A549 (cell line): ENCODE data around the gene INA. TPM values are rescaled to one million over a fixed set of nuclear protein-coding genes. Genes with fewer than 3 reads are reported as not detected.

Experiments
- ATAC-seq, 2 experiments: fragments of 200-7000 bp in 1 of 2; fragments of >200 bp in 1 of 2; cut with Nextera tagmentation in 1 of 2; cut with Tn5 transposase in 1 of 2; 3 replicates each; pipeline versions ENCODE4 v1.8.0 to v1.9.1; 2018 to 2020; ENCODE audit warnings: mild to moderate bottlenecking in 1 of 2, moderate library complexity in 1 of 2
- CTCF ChIA-PET: fragments of 300-600 bp; sonication (Branson Sonifier 250); formaldehyde crosslinking; extraction: SDS; loops from one replicate; lab custom pipeline; 2021; ENCODE audit warnings: antibody characterized with exemption, inconsistent platforms; lab: Yijun Ruan, JAX
- POLR2A ChIA-PET: fragments of 350-600 bp; formaldehyde crosslinking; extraction: SDS; loops from one replicate; lab custom pipeline; 2021; ENCODE audit warnings: antibody characterized with exemption, inconsistent platforms; lab: Yijun Ruan, JAX
- DNase-seq, 2 experiments: peaks; one replicate each; pipeline versions ENCODE4 v3.0.0 to v3.0.0-alpha.2; 2011 to 2016; ENCODE audit warnings: low read depth in 1 of 2, low spot score in 1 of 2
- FAIRE-seq: peaks from 2 replicates; lab custom pipeline; 2011; peaks lifted over from hg19 to GRCh38; lab: Jason Lieb, UNC
- H3K27ac ChIP-seq, 2 experiments: fragments of >200 bp; sonication (Bioruptor Twin); formaldehyde crosslinking; 3 replicates each; pipeline ENCODE4 v1.5.1; 2016 to 2017
- H3K4me1 ChIP-seq: fragments of >200 bp; sonication (Bioruptor Twin); formaldehyde crosslinking; 3 replicates; pipeline ENCODE4 v1.6.1; 2016
- H3K4me2 ChIP-seq: fragments of >200 bp; sonication (Bioruptor Twin); formaldehyde crosslinking; 3 replicates; pipeline ENCODE4 v1.6.1; 2016
- H3K4me3 ChIP-seq: fragments of >200 bp; sonication (Bioruptor Twin); formaldehyde crosslinking; 3 replicates; pipeline ENCODE4 v1.5.1; 2016
- H3K9me3 ChIP-seq: fragments of >200 bp; sonication (Bioruptor Twin); formaldehyde crosslinking; 3 replicates; pipeline ENCODE4 v1.6.1; 2016
- BHLHE40 ChIP-seq: IDR thresholded peaks from 2 replicates; pipeline ENCODE4 v1.6.1; 2012; ENCODE audit warnings: low read depth, low read length, inconsistent platforms
- CBX2 ChIP-seq: fragments of 200-600 bp; sonication (generic); IDR thresholded peaks from 2 replicates; pipeline ENCODE4 v1.6.1; 2016; ENCODE audit warnings: low read depth, mild to moderate bottlenecking, borderline replicate concordance
- CEBPB ChIP-seq, 2 experiments: fragments of >200 bp in 1 of 2; sonication (Bioruptor Twin) in 1 of 2; formaldehyde crosslinking in 1 of 2; IDR thresholded peaks; 2 replicates each; pipeline ENCODE4 v1.6.1; 2012 to 2016
- CHD2 ChIP-seq: fragments of 150-350 bp; IDR thresholded peaks from 2 replicates; pipeline ENCODE4 v1.6.1; 2014; ENCODE audit warnings: low read length; ENCODE audit not compliant: partially characterized antibody
- EHF ChIP-seq: fragments of 250-450 bp; sonication (Bioruptor Pico); IDR thresholded peaks from 2 replicates; pipeline ENCODE4 v1.5.0; 2020; ENCODE audit warnings: mild to moderate bottlenecking
- EHMT2 ChIP-seq: fragments of 200-600 bp; sonication (generic); IDR thresholded peaks from 2 replicates; pipeline ENCODE4 v1.6.1; 2016; ENCODE audit warnings: antibody characterized with exemption, low read depth, mild to moderate bottlenecking, moderate library complexity
- FOSB ChIP-seq: fragments of 250-450 bp; sonication (Bioruptor Pico); IDR thresholded peaks from 2 replicates; pipeline ENCODE4 v1.5.0; 2020; ENCODE audit warnings: mild to moderate bottlenecking, moderate library complexity
- FOSL2 ChIP-seq, 2 experiments: fragments of 450-650 bp in 1 of 2; fragments of >200 bp in 1 of 2; sonication (Bioruptor Twin) in 1 of 2; formaldehyde crosslinking; IDR thresholded peaks; 2 replicates each; pipeline versions ENCODE4 v1.5.0 to v1.6.1; 2016 to 2020; ENCODE audit warnings: mild to moderate bottlenecking in 1 of 2, moderate library complexity in 1 of 2
- HEYL ChIP-seq: fragments of 250-450 bp; sonication (Bioruptor Pico); IDR thresholded peaks from 2 replicates; pipeline ENCODE4 v1.8.0; 2021; ENCODE audit warnings: mild to moderate bottlenecking, moderate library complexity
- HOXB5 ChIP-seq: fragments of 250-450 bp; sonication (Bioruptor Pico); IDR thresholded peaks from 2 replicates; pipeline ENCODE4 v1.5.0; 2020; ENCODE audit warnings: mild to moderate bottlenecking, moderate library complexity
- JUNB ChIP-seq: fragments of >200 bp; sonication (Bioruptor Twin); formaldehyde crosslinking; IDR thresholded peaks from 2 replicates; pipeline ENCODE4 v1.6.1; 2016
- MAFK ChIP-seq: fragments of 450-650 bp; IDR thresholded peaks from 2 replicates; pipeline ENCODE4 v1.6.1; 2014; ENCODE audit not compliant: partially characterized antibody
- NFE2L2 ChIP-seq: fragments of 150-350 bp; conservative IDR thresholded peaks from 2 replicates; pipeline ENCODE4 v1.6.1; 2014; ENCODE audit warnings: low read length
- RAD21 ChIP-seq, 2 experiments: fragments of >200 bp in 1 of 2; sonication (Bioruptor Twin) in 1 of 2; formaldehyde crosslinking in 1 of 2; IDR thresholded peaks in 1 of 2; conservative IDR thresholded peaks in 1 of 2; 2 replicates in 1 of 2; 3 replicates in 1 of 2; pipeline ENCODE4 v1.6.1; 2012 to 2018; ENCODE audit warnings: inconsistent platforms in 1 of 2
- RCOR1 ChIP-seq: fragments of 150-350 bp; IDR thresholded peaks from 2 replicates; pipeline ENCODE4 v1.6.1; 2014; ENCODE audit warnings: antibody characterized with exemption, low read length, low read depth
- RNF2 ChIP-seq: fragments of 200-600 bp; sonication (generic); IDR thresholded peaks from 2 replicates; pipeline ENCODE4 v1.6.1; 2016; ENCODE audit warnings: low read depth, mild to moderate bottlenecking, antibody characterized with exemption, moderate library complexity, borderline replicate concordance
- SMC3 ChIP-seq: fragments of >200 bp; sonication (Bioruptor Twin); formaldehyde crosslinking; IDR thresholded peaks from 3 replicates; pipeline ENCODE4 v1.6.1; 2018; ENCODE audit warnings: inconsistent platforms
- TP53 ChIP-seq: fragments of 250-450 bp; sonication (Bioruptor Pico); IDR thresholded peaks from 2 replicates; pipeline ENCODE4 v1.5.0; 2021; ENCODE audit warnings: mild to moderate bottlenecking, moderate library complexity
- ZFP36 ChIP-seq: fragments of 450-650 bp; IDR thresholded peaks from 2 replicates; pipeline ENCODE4 v1.6.1; 2014; ENCODE audit warnings: borderline replicate concordance; ENCODE audit not compliant: partially characterized antibody
- WGBS: methylation state at CpG from one replicate; pipeline ENCODE4 v1.1.6; 2017; ENCODE audit errors: missing lambda C conversion rate; 5-methylcytosine and 5-hydroxymethylcytosine counted together
- polyA plus RNA-seq, 4 experiments: library from polyadenylated mRNA; depleted of rRNA in 3 of 4; stranded (reverse); fragments of >200 nt; fragmentation: RNase III in 1 of 4; extraction: RNeasy Plus Mini Kit Qiagen cat#74134 plus additional on column Dnase treatment in 1 of 4; gene quantifications; 2 replicates in 3 of 4; 3 replicates in 1 of 4; pipeline ENCODE4 v1.2.3, GENCODE V29; 2011 to 2017
- TF ChIP-seq, protein P1 (sequence below): fragments of >200 bp; sonication (Bioruptor Twin); formaldehyde crosslinking; IDR thresholded peaks from 2 replicates; pipeline ENCODE4 v1.6.1; 2016
- TF ChIP-seq, protein P2 (sequence below): fragments of 250-450 bp; sonication (Bioruptor Pico); IDR thresholded peaks from 2 replicates; pipeline ENCODE4 v1.5.0; 2020; ENCODE audit warnings: low read depth, mild to moderate bottlenecking, moderate library complexity
- TF ChIP-seq, protein P3 (sequence below): fragments of 200-600 bp; sonication (generic); IDR thresholded peaks from 2 replicates; pipeline ENCODE4 v1.6.1; 2016; ENCODE audit warnings: antibody characterized with exemption, mild to moderate bottlenecking, moderate library complexity
- TF ChIP-seq, protein P4 (sequence below): fragments of >200 bp; sonication (Bioruptor Twin); formaldehyde crosslinking; IDR thresholded peaks from 3 replicates; pipeline ENCODE4 v1.6.1; 2016
- TF ChIP-seq, protein P5 (sequence below): IDR thresholded peaks from 2 replicates; pipeline ENCODE4 v1.6.1; 2012
- TF ChIP-seq, protein P6 (sequence below): fragments of 250-450 bp; sonication (Bioruptor Pico); IDR thresholded peaks from 2 replicates; pipeline ENCODE4 v1.5.0; 2021; ENCODE audit warnings: mild to moderate bottlenecking, moderate library complexity, borderline replicate concordance

Gene INA
- polyA plus RNA-seq, 2 of the 4 experiments (the other 2 are of a cell fraction), result 20.9 to 30.2 TPM

DNA sequence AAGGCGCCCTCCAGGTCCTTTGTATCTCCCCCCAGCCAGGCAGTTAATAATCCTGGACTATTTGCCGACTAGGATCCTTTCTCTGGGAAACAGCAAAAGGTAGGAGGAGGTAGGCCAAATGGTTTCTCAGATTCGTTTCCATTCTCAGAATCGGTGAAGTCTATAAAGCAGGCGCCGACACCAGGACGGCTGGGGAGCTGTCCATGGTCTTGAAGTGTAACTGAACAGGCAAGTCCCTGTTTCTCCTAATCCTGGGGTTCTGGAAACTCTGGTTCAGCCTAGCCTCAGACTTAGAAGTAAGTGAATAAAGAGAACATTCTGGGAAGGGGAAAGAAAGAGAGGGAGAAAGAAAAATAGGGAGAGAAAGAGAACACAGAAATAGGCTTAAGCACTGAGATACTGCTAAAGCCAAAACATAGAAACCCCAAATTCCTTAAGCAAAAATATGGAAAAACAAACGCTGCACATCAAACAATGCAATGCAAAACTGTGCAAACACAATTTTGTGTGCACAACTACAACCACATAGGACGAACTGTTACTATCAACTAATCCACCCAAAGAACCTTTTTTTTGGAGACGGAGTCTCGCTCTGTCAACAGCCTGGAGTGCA is 11.1 kb upstream of the INA start:
- ChIA-PET CTCF (interaction anchor here (0.6 to 4.8 kb wide), 2 partner anchors 10 to 13 kb away, joined by 3 to 19 read pairs; partner anchors contain the start of gene INA), POLR2A (interaction anchor here (1.1 kb wide), 1 partner anchor 11 kb away, joined by 3 read pairs; the partner anchor contains the start of gene INA)
- DNase-seq (peak; percentile 25 to 72), ATAC-seq (peak; percentile 76 to 78; a peak in 5 of 6 replicates), FAIRE-seq (no peak)
- TF ChIP-seq CEBPB (IDR thresholded peaks at IDR 0.05) (no peak), RCOR1 (no peak), EHMT2 (0 out of 2 replicates have a peak, but pooled peaks have one; percentile 66), HOXB5 (no peak), TP53 (CRISPR knock-in tag) (no peak), CBX2 (no peak), NFE2L2 (no peak), RNF2 (no peak), MAFK (no peak)
- TF ChIP-seq, protein P1, sequence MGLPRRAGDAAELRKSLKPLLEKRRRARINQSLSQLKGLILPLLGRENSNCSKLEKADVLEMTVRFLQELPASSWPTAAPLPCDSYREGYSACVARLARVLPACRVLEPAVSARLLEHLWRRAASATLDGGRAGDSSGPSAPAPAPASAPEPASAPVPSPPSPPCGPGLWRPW, result no peak
- TF ChIP-seq, protein P2, sequence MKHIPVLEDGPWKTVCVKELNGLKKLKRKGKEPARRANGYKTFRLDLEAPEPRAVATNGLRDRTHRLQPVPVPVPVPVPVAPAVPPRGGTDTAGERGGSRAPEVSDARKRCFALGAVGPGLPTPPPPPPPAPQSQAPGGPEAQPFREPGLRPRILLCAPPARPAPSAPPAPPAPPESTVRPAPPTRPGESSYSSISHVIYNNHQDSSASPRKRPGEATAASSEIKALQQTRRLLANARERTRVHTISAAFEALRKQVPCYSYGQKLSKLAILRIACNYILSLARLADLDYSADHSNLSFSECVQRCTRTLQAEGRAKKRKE (CRISPR knock-in tag), result no peak
- TF ChIP-seq, protein P3, sequence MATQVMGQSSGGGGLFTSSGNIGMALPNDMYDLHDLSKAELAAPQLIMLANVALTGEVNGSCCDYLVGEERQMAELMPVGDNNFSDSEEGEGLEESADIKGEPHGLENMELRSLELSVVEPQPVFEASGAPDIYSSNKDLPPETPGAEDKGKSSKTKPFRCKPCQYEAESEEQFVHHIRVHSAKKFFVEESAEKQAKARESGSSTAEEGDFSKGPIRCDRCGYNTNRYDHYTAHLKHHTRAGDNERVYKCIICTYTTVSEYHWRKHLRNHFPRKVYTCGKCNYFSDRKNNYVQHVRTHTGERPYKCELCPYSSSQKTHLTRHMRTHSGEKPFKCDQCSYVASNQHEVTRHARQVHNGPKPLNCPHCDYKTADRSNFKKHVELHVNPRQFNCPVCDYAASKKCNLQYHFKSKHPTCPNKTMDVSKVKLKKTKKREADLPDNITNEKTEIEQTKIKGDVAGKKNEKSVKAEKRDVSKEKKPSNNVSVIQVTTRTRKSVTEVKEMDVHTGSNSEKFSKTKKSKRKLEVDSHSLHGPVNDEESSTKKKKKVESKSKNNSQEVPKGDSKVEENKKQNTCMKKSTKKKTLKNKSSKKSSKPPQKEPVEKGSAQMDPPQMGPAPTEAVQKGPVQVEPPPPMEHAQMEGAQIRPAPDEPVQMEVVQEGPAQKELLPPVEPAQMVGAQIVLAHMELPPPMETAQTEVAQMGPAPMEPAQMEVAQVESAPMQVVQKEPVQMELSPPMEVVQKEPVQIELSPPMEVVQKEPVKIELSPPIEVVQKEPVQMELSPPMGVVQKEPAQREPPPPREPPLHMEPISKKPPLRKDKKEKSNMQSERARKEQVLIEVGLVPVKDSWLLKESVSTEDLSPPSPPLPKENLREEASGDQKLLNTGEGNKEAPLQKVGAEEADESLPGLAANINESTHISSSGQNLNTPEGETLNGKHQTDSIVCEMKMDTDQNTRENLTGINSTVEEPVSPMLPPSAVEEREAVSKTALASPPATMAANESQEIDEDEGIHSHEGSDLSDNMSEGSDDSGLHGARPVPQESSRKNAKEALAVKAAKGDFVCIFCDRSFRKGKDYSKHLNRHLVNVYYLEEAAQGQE, result peak; percentile 98
- no peak overlapping the region for H3K4me3 ChIP-seq
- H3K4me1 ChIP-seq, result no peaks in the 10 kb centered on the region
- H3K9me3 ChIP-seq, result peaks cover 3% of the 10 kb centered on the region; the same call in 1 of the 3 replicates
- H3K27ac ChIP-seq, result no peak overlapping the region
- WGBS, result 50% methylated on average over 11 of the region's 11 CpGs
- H3K4me2 ChIP-seq, result no peak overlapping the region

DNA sequence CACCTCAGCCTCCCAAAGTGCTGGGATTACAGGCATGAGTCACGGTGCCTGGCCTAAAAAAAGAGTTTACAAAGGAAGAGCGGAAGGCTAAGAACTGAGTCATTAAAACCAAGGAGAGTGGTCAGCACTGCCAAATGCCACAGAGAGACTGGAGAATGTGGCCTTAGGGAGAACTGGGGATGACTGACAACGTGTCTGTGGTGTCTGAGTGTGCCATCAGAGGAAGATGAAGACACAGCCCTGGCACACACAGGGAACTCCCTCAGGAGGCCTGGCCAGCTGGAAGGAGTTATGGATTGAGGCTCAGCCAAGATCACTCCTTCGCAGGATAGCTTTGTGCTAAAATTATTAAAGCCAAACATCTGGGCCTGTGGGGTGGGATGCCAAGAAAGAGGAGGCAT is 3.9 kb upstream of the INA start:
- peak; percentile 90 to 96 for DNase-seq
- Histone ChIP-seq H3K4me2 (peak overlapping the region; percentile 50), H3K4me1 (peaks cover 34% of the 10 kb centered on the region), H3K4me3 (no peak overlapping the region), H3K9me3 (0 out of 3 replicates have a peak, but pooled peaks cover under 1% of the 10 kb centered on the region), H3K27ac (peak overlapping the region; percentile 44 to 74)
- peak; percentile 93 for FAIRE-seq
- ATAC-seq, result peak; percentile 89 to 93
- CTCF ChIA-PET, result interaction anchor here (0.6 to 1.5 kb wide), 3 partner anchors 25 to 113 kb away, joined by 3 to 4 read pairs (median 4); no protein-coding TSS in a partner anchor
- 1% methylated on average over 4 of the region's 4 CpGs for WGBS
- POLR2A ChIA-PET, result no interaction called here
- TF ChIP-seq BHLHE40, result no peak
- no peak for TF ChIP-seq SMC3
- no peak for TF ChIP-seq CHD2
- no peak for TF ChIP-seq FOSB (CRISPR knock-in tag)
- TF ChIP-seq RAD21 (conservative IDR thresholded peaks at IDR 0.05 in 1 of 2, IDR thresholded peaks at IDR 0.05 in 1 of 2), result peak in 1 of 2 experiments; percentile 25; a peak in 1 of 5 replicates
- TF ChIP-seq, protein P2 (CRISPR knock-in tag), result no peak
- peak; percentile 88 for TF ChIP-seq FOSL2 (IDR thresholded peaks at IDR 0.05)
- TF ChIP-seq FOSL2 (CRISPR knock-in tag; IDR thresholded peaks at IDR 0.05), result peak; percentile 95
- TF ChIP-seq, protein P4, sequence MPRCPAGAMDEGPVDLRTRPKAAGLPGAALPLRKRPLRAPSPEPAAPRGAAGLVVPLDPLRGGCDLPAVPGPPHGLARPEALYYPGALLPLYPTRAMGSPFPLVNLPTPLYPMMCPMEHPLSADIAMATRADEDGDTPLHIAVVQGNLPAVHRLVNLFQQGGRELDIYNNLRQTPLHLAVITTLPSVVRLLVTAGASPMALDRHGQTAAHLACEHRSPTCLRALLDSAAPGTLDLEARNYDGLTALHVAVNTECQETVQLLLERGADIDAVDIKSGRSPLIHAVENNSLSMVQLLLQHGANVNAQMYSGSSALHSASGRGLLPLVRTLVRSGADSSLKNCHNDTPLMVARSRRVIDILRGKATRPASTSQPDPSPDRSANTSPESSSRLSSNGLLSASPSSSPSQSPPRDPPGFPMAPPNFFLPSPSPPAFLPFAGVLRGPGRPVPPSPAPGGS, result no peak
- TF ChIP-seq, protein P5, sequence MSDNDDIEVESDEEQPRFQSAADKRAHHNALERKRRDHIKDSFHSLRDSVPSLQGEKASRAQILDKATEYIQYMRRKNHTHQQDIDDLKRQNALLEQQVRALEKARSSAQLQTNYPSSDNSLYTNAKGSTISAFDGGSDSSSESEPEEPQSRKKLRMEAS, result peak; percentile 78
- TF ChIP-seq TP53 (CRISPR knock-in tag), result no peak
- no peak for TF ChIP-seq HEYL (CRISPR knock-in tag)
- TF ChIP-seq, protein P6, sequence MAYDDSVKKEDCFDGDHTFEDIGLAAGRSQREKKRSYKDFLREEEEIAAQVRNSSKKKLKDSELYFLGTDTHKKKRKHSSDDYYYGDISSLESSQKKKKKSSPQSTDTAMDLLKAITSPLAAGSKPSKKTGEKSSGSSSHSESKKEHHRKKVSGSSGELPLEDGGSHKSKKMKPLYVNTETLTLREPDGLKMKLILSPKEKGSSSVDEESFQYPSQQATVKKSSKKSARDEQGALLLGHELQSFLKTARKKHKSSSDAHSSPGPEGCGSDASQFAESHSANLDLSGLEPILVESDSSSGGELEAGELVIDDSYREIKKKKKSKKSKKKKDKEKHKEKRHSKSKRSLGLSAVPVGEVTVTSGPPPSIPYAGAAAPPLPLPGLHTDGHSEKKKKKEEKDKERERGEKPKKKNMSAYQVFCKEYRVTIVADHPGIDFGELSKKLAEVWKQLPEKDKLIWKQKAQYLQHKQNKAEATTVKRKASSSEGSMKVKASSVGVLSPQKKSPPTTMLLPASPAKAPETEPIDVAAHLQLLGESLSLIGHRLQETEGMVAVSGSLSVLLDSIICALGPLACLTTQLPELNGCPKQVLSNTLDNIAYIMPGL (CRISPR knock-in tag), result no peak
- peak; percentile 83 for TF ChIP-seq JUNB
- TF ChIP-seq ZFP36, result no peak
- peak; percentile 59 for TF ChIP-seq MAFK
- TF ChIP-seq EHF (CRISPR knock-in tag), result no peak
- TF ChIP-seq HOXB5, result no peak
